PC-9 (cell line): Measurements from ENCODE around the gene C11orf86.

Source experiments
- CTCF ChIP-seq: fragments of 200-600 bp; sonication (generic); conservative IDR thresholded peaks from 2 replicates; pipeline ENCODE4 v1.6.1; 2017; ENCODE audit warnings: mixed run types, antibody characterized with exemption, mild to moderate bottlenecking, moderate library complexity
- EZH2 ChIP-seq: fragments of 200-600 bp; sonication (generic); IDR thresholded peaks from 2 replicates; pipeline ENCODE4 v1.8.0; 2017; ENCODE audit warnings: antibody characterized with exemption, low read depth

- TF ChIP-seq EZH2 (no peak), CTCF (no peak)
These were observed 10.5 kb downstream of the C11orf86 start for GRCh38 chr11:66985508-66986177.
